Endothelial cell of umbilical vein (primary cell): ENCODE data around the gene SGF29. TPM values are rescaled to one million over a fixed set of nuclear protein-coding genes. Genes with fewer than 3 reads are reported as not detected.

Experiments used
- BruUV-seq: library from RNA; stranded (reverse); fragments of 400-500 nt; replicated peaks from 2 replicates; lab custom pipeline; 2021; lab: Mats Ljungman, UMichigan
- CTCF ChIA-PET: fragments of 300-600, 350-600 bp; sonication (Branson Sonifier 250); formaldehyde crosslinking; loops from one replicate; lab custom pipeline; 2021; ENCODE audit warnings: antibody characterized with exemption, inconsistent platforms; lab: Charles Lee
- POLR2A ChIA-PET: fragments of 300-600, 350-600 bp; sonication (Branson Sonifier 250); formaldehyde crosslinking; loops from one replicate; lab custom pipeline; 2021; ENCODE audit warnings: antibody characterized with exemption, inconsistent platforms; lab: Charles Lee
- DNase-seq: peaks from one replicate; pipeline ENCODE4 v3.0.0-alpha.2; 2011; ENCODE audit warnings: low read depth, low spot score
- FAIRE-seq: peaks from 2 replicates; lab custom pipeline; 2011; peaks lifted over from hg19 to GRCh38; lab: Jason Lieb, UNC
- H2AFZ ChIP-seq: 2 replicates; pipeline ENCODE4 v1.6.0; 2012; ENCODE audit warnings: low read depth, low read length, control low read depth, inconsistent platforms
- H3K27ac ChIP-seq: 2 replicates; pipeline ENCODE4 v1.5.1; 2011; ENCODE audit warnings: low read depth, mild to moderate bottlenecking, control low read depth, low read length, moderate library complexity; ENCODE audit not compliant: insufficient read depth
- H3K27me3 ChIP-seq, 2 experiments: 2 replicates each; pipeline versions ENCODE4 v1.6.0 to v1.6.1; 2011; ENCODE audit warnings: low read length in 2 of 2, mixed read lengths in 1 of 2; ENCODE audit not compliant: control insufficient read depth in 2 of 2, insufficient read depth in 2 of 2
- H3K36me3 ChIP-seq, 2 experiments: 2 replicates in 1 of 2; 3 replicates in 1 of 2; pipeline ENCODE4 v1.5.1; 2011; ENCODE audit warnings: low read length in 2 of 2, mild to moderate bottlenecking in 1 of 2, moderate library complexity in 1 of 2; ENCODE audit not compliant: control insufficient read depth in 2 of 2, insufficient read depth in 2 of 2; ENCODE audit errors: extremely low read depth in 1 of 2
- H3K4me1 ChIP-seq: 3 replicates; pipeline ENCODE4 v1.5.1; 2011; ENCODE audit warnings: mild to moderate bottlenecking, low read length; ENCODE audit not compliant: control insufficient read depth, insufficient read depth; ENCODE audit errors: extremely low read depth
- H3K4me2 ChIP-seq: 2 replicates; pipeline ENCODE4 v1.6.1; 2011; ENCODE audit warnings: low read length, control low read depth, mixed read lengths; ENCODE audit not compliant: insufficient read depth
- H3K4me3 ChIP-seq, 3 experiments: fragments of 200-600 bp in 1 of 3; sonication (generic), shearing (Covaris generic) in 1 of 3; replicated peaks in 1 of 3; 2 replicates each; pipeline ENCODE4 v1.5.1; 2011 to 2016; ENCODE audit warnings: control low read depth in 3 of 3, low read length in 3 of 3, mild to moderate bottlenecking in 2 of 3, inconsistent platforms in 1 of 3, low read depth in 1 of 3, moderate library complexity in 1 of 3; ENCODE audit not compliant: insufficient read depth in 1 of 3
- H3K79me2 ChIP-seq: 2 replicates; pipeline ENCODE4 v1.6.0; 2012; ENCODE audit warnings: low read length, inconsistent platforms; ENCODE audit not compliant: control insufficient read depth, insufficient read depth
- H3K9ac ChIP-seq: replicated peaks from 2 replicates; pipeline ENCODE3; 2011; ENCODE audit warnings: low read length, control low read depth; ENCODE audit not compliant: insufficient read depth; ENCODE audit errors: extremely low read depth
- H3K9me1 ChIP-seq: replicated peaks from 3 replicates; pipeline ENCODE4 v1.6.0; 2011; ENCODE audit warnings: mild to moderate bottlenecking, low read length; ENCODE audit not compliant: control insufficient read depth, insufficient read depth; ENCODE audit errors: extremely low read depth
- H3K9me3 ChIP-seq: replicated peaks from 2 replicates; pipeline ENCODE4 v1.5.1; 2012; ENCODE audit warnings: low read length, inconsistent platforms; ENCODE audit not compliant: control insufficient read depth, insufficient read depth
- H4K20me1 ChIP-seq: replicated peaks from 2 replicates; pipeline ENCODE3; 2011; ENCODE audit warnings: mild to moderate bottlenecking, low read length; ENCODE audit not compliant: control insufficient read depth, insufficient read depth; ENCODE audit errors: extremely low read depth
- CTCF ChIP-seq, 2 donors: IDR thresholded peaks; 1 replicate in 1 of 2; 2 replicates in 1 of 2; pipeline ENCODE4 v1.5.1; 2011; ENCODE audit warnings: low read length in 2 of 2, mild to moderate bottlenecking in 2 of 2, moderate library complexity in 2 of 2, control low read depth in 1 of 2, inconsistent platforms in 1 of 2, low read depth in 1 of 2; ENCODE audit not compliant: insufficient read depth in 1 of 2; ENCODE audit errors: extremely low read depth in 1 of 2
- EZH2 ChIP-seq: IDR thresholded peaks from 2 replicates; pipeline ENCODE4 v1.6.1; 2012; ENCODE audit warnings: borderline replicate concordance, low read depth, mild to moderate bottlenecking, moderate library complexity, low read length, inconsistent platforms; ENCODE audit not compliant: severe bottlenecking
- FOS ChIP-seq: IDR thresholded peaks from 2 replicates; pipeline ENCODE4 v1.6.1; 2011; ENCODE audit warnings: mild to moderate bottlenecking, low read length, moderate library complexity, borderline replicate concordance; ENCODE audit not compliant: insufficient read depth
- GATA2 ChIP-seq: IDR thresholded peaks from 2 replicates; pipeline ENCODE4 v1.7.0; 2011; ENCODE audit warnings: low read depth, mild to moderate bottlenecking, moderate library complexity, mixed read lengths, low read length; ENCODE audit not compliant: insufficient read length, insufficient read depth
- JUN ChIP-seq: IDR thresholded peaks from 2 replicates; pipeline ENCODE4 v1.6.1; 2011; ENCODE audit warnings: borderline replicate concordance, low read depth; ENCODE audit not compliant: insufficient read length, insufficient read depth
- MYC ChIP-seq: IDR thresholded peaks from one replicate; pipeline ENCODE4 v1.6.1; 2011; ENCODE audit warnings: mild to moderate bottlenecking, low read depth, low read length
- POLR2A ChIP-seq: IDR thresholded peaks from 2 replicates; pipeline ENCODE4 v1.6.1; 2012; ENCODE audit warnings: low read depth, mild to moderate bottlenecking, control low read depth, low read length
- POLR2AphosphoS5 ChIP-seq: IDR thresholded peaks from 2 replicates; pipeline ENCODE4 v1.6.1; 2012; ENCODE audit warnings: low read depth, mild to moderate bottlenecking, control low read depth, low read length, moderate library complexity; ENCODE audit not compliant: insufficient read depth
- dilution Hi-C: fragments of 300-500 bp; cut with MboI; formaldehyde crosslinking; loops from one replicate; pipeline ENCODE4 v1.15.0; 2019; ENCODE audit warnings: low sequenced_read_pairs; ENCODE audit not compliant: extremely low pct_ligation_motif_present
- intact Hi-C: fragments of 100-400 bp; cut with micrococcal nuclease; formaldehyde crosslinking; loops from one replicate; pipeline ENCODE4 v1.10.0; 2022
- polyA plus RNA-seq, 4 experiments: library from polyadenylated mRNA; depleted of rRNA in 3 of 4; stranded (reverse) in 3 of 4; unstranded in 1 of 4; fragments of >200 nt; gene quantifications; 2 replicates each; pipeline versions ENCODE4 v1.2.1 to v1.2.3, GENCODE V29; 2011 to 2012; ENCODE audit warnings: missing spikeins in 1 of 4
- total RNA-seq: library from RNA; stranded (reverse); gene quantifications from 2 replicates; pipeline ENCODE4 v1.2.3, GENCODE V29; 2021
- TF ChIP-seq, protein P1 (sequence below): IDR thresholded peaks from 2 replicates; pipeline ENCODE4 v1.6.1; 2011; ENCODE audit not compliant: insufficient read depth, insufficient read length

The SGF29 gene
- total and polyA plus RNA-seq, 2 donors (not counting 3 experiments of a cell fraction or from before 2014, with no cell fraction given): 3.4 to 12.0 TPM

DNA sequence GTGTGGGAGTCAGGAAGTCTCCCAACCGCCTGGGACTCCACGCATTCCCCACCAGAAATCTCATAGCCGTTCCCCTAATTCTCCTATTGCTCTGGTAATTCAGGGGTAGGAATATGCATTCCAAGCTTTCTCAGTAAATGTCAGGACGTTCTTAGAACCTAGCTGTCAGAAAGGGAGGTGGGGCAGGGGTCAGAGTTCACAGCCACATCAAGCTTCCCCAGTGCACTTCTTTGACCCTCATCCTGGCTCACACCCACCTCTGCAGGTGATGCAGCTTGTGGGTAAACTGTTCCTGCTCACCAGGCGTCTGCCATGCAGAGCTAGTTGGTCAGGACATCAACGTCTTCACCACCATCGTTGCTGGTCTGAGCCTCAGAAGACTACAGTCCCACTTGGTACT, 33.0 kb upstream of the SGF29 start:
- FAIRE-seq: no peak

More for the DNA sequence above, 33.0 kb upstream of the SGF29 start:
- Histone ChIP-seq H3K4me1 (no peaks in the 10 kb centered on the region), H3K4me3 (no peak overlapping the region), H2AFZ (no peak overlapping the region), H3K9me3 (no peaks in the 10 kb centered on the region), H3K36me3 (no peaks in the 10 kb centered on the region), H3K79me2 (no peaks in the 10 kb centered on the region), H3K4me2 (no peak overlapping the region), H3K27me3 (peaks cover 0 to 2% of the 10 kb centered on the region in 2 experiments), H4K20me1 (no peaks in the 10 kb centered on the region), H3K9me1 (no peaks in the 10 kb centered on the region), H3K9ac (no peak overlapping the region), H3K27ac (no peak overlapping the region)
- CTCF ChIA-PET: no interaction called here
- no TSS peak for BruUV-seq
- intact Hi-C loops (no loop called here), dilution Hi-C loops (no loop called here)
- no peak for DNase-seq
- no peak for TF ChIP-seq JUN
- no peak for TF ChIP-seq POLR2A
- TF ChIP-seq FOS: no peak
- no peak for TF ChIP-seq CTCF (IDR thresholded peaks at IDR 0.05; ENCODE audit: extremely low read depth in 1 of 2, insufficient read depth in 1 of 2, low read depth in 1 of 2, low read length in 2 of 2)
- TF ChIP-seq EZH2: no peak
- no peak for TF ChIP-seq MYC
- TF ChIP-seq POLR2AphosphoS5: no peak
- TF ChIP-seq GATA2: no peak
- TF ChIP-seq, protein P1, sequence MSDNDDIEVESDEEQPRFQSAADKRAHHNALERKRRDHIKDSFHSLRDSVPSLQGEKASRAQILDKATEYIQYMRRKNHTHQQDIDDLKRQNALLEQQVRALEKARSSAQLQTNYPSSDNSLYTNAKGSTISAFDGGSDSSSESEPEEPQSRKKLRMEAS: no peak
- POLR2A ChIA-PET: no interaction called here
